Measurements from ENCODE around the gene PDIA6.

DNA sequence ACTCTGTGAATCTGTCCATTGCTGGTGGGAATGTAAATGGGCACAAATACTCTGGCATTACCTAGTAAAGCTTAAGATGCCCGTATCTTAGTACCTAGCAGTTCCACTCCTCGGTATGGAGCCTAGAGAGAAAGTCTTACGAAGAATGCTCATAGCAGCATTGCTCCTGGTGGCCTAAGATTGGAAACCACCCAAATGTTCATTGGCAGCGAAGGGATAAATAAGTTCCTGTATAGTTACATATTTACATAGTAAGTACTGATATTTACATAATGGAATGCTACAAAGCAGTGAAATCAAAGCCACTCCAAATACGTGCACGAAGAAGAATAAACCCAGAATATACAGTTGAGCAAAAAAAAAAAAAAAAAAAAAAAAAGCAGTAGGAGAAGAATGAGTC lies 46.7 kb upstream of the PDIA6 start:
- TF ChIP-seq, protein P1, sequence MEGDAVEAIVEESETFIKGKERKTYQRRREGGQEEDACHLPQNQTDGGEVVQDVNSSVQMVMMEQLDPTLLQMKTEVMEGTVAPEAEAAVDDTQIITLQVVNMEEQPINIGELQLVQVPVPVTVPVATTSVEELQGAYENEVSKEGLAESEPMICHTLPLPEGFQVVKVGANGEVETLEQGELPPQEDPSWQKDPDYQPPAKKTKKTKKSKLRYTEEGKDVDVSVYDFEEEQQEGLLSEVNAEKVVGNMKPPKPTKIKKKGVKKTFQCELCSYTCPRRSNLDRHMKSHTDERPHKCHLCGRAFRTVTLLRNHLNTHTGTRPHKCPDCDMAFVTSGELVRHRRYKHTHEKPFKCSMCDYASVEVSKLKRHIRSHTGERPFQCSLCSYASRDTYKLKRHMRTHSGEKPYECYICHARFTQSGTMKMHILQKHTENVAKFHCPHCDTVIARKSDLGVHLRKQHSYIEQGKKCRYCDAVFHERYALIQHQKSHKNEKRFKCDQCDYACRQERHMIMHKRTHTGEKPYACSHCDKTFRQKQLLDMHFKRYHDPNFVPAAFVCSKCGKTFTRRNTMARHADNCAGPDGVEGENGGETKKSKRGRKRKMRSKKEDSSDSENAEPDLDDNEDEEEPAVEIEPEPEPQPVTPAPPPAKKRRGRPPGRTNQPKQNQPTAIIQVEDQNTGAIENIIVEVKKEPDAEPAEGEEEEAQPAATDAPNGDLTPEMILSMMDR (IDR thresholded peaks at IDR 0.05; ENCODE audit: low read length): no peak
- no peak for TF ChIP-seq EZH2 (IDR thresholded peaks at IDR 0.05; ENCODE audit: borderline replicate concordance, low read length)
